ENCODE results near the gene SORL1. TPM values are rescaled to one million over a fixed set of nuclear protein-coding genes. Genes with fewer than 3 reads are reported as not detected.
A peak's percentile ranks its signal among the peaks of the same experiment; 100 is the strongest.

SORL1 gene
- total RNA-seq, 1 donor from 2014 or later = 10.5 TPM

GRCh38 chr11:121533601-121534000, 81.5 kb downstream of the SORL1 start:
- H3K4me1 ChIP-seq = no peaks in the 10 kb centered on the region
- no peaks in the 10 kb centered on the region for H3K27me3 ChIP-seq
- H3K9me3 ChIP-seq = peaks cover 0 to 12% of the 10 kb centered on the region in 2 donors
- no peak overlapping the region for H3K27ac ChIP-seq
- TF ChIP-seq CTCF (IDR thresholded peaks at IDR 0.05) = no peak
- intact Hi-C loops (cut with DNase I) = loop anchor here (5.0 kb wide), 1 partner anchor 106 kb away; no protein-coding TSS in a partner anchor
- H3K4me3 ChIP-seq = no peak overlapping the region
- H3K36me3 ChIP-seq = peaks cover 0 to 3% of the 10 kb centered on the region in 2 donors
- no peak for DNase-seq (ENCODE audit: low spot score in 2 of 2)

GRCh38 chr11:121534131-121535093, 82.3 kb downstream of the SORL1 start:
- peak; percentile 45 to 73 (median 64) for TF ChIP-seq CTCF (IDR thresholded peaks at IDR 0.05)
- Histone ChIP-seq H3K27ac (no peak overlapping the region), H3K27me3 (no peaks in the 10 kb centered on the region), H3K36me3 (no peaks in the 10 kb centered on the region), H3K4me3 (no peak overlapping the region), H3K9me3 (peaks cover 0 to 12% of the 10 kb centered on the region in 2 donors), H3K4me1 (no peaks in the 10 kb centered on the region)
- intact Hi-C loops (cut with DNase I) = loop anchor here (1.0 to 5.0 kb wide), 4 partner anchors 56 to 213 kb away; partner anchors contain the start of genes SORL1 and SORL1-AS1
- DNase-seq (ENCODE audit: low spot score in 2 of 2) = no peak

GRCh38 chr11:121535129-121535796, 83.1 kb downstream of the SORL1 start:
- no peak for DNase-seq (ENCODE audit: low spot score in 2 of 2)
- H3K27ac ChIP-seq = no peak overlapping the region
- H3K4me3 ChIP-seq = no peak overlapping the region
- peaks cover 0 to 9% of the 10 kb centered on the region in 2 donors for H3K9me3 ChIP-seq
- no peaks in the 10 kb centered on the region for H3K4me1 ChIP-seq
- intact Hi-C loops (cut with DNase I) = loop anchor here (2.0 kb wide), 1 partner anchor 56 kb away; no protein-coding TSS in a partner anchor
- no peaks in the 10 kb centered on the region for H3K36me3 ChIP-seq
- TF ChIP-seq CTCF (IDR thresholded peaks at IDR 0.05) = no peak
- H3K27me3 ChIP-seq = no peaks in the 10 kb centered on the region

- Histone ChIP-seq H3K27ac (no peak overlapping the region), H3K36me3 (no peaks in the 10 kb centered on the region), H3K4me1 (no peaks in the 10 kb centered on the region), H3K27me3 (no peaks in the 10 kb centered on the region), H3K4me3 (no peak overlapping the region), H3K9me3 (peaks cover 0 to under 1% of the 10 kb centered on the region in 2 donors)
- DNase-seq (ENCODE audit: low spot score in 2 of 2) = no peak
- no peak for TF ChIP-seq CTCF (IDR thresholded peaks at IDR 0.05)
- intact Hi-C loops (cut with DNase I) = no loop called here
Measured at GRCh38 chr11:121536126-121536525, 84.0 kb downstream of the SORL1 start.

- no peaks in the 10 kb centered on the region for H3K9me3 ChIP-seq
- DNase-seq (ENCODE audit: low spot score in 2 of 2) = no peak
Measured at GRCh38 chr11:121538054-121538453, 85.9 kb downstream of the SORL1 start.

More at GRCh38 chr11:121538054-121538453, 85.9 kb downstream of the SORL1 start:
- H3K36me3 ChIP-seq = no peaks in the 10 kb centered on the region
- H3K27me3 ChIP-seq = no peaks in the 10 kb centered on the region
- intact Hi-C loops (cut with DNase I) = no loop called here
- H3K4me3 ChIP-seq = no peak overlapping the region
- no peak for TF ChIP-seq CTCF (IDR thresholded peaks at IDR 0.05)
- no peaks in the 10 kb centered on the region for H3K4me1 ChIP-seq
- no peak overlapping the region for H3K27ac ChIP-seq

Measured in ascending aorta (tissue), 2 donors.